ENCODE measurements around the gene CDH13.

The CDH13 gene

DNA sequence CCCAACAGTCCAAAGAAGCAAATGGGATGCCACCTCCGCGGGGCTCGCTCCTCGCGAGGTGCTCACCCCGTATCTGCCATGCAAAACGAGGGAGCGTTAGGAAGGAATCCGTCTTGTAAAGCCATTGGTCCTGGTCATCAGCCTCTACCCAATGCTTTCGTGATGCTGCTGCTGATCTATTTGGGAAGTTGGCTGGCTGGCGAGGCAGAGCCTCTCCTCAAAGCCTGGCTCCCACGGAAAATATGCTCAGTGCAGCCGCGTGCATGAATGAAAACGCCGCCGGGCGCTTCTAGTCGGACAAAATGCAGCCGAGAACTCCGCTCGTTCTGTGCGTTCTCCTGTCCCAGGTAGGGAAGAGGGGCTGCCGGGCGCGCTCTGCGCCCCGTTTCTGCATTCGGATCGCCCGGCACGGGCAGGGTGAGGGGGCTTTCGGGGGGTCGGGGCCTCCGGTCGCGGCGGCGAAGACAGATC lies at the start of gene CDH13:
CDH13 (plus strand) TSS at position 179 of the 471 bp plus-strand sequence.
- DNase-seq (ENCODE audit: low read depth) = no peak

DNA sequence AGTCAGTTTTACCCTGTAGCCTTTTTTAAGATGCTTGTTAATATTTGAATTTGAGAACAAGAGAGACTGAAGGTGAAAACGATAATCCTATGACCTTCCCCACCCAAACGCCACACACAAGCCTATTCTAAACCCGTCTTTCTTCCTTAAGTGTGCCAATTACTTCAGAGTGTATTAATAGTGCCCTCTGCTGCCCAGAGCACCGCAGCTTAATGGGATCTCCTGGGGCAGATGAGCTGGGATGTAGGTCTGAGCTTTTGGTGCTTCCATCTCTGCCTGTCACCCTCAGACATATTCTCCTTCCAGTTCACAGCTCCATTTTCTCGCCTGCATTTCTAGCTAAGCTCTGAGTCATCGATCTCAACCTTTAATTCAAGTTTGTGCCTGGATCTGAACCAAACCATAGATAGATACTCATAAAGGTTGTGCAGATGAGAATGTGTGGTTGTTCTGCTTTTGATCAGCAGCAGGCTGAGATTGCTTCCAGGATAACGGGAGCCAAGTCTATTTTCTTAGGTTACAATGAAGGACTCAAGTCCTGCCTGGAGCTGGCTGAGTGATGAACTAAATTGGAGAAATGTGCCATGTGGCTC lies 46.4 kb upstream of the CDH13 start:
- DNase-seq (ENCODE audit: low read depth) = no peak

DNA sequence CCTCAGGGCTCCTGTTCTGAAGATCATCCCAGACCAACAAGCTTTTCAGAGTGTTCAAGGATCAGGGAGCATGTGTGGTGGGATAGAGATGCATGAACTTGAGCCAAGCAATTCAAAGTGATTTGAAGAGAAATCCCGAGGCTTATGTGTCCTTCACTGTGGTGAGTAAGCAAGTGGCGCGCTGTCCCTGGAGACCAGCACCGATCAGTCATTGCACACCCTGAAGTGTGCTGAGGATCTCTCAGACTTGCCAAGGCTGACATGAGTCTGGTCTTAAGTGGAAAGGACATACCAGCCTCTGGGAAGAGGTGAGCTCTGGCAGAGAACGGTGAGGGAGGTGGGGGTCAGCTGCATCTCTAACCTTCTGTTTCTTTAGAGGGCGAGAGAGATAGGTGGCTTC lies 43.8 kb upstream of the CDH13 start:
- no peak for DNase-seq (ENCODE audit: low read depth)

DNA sequence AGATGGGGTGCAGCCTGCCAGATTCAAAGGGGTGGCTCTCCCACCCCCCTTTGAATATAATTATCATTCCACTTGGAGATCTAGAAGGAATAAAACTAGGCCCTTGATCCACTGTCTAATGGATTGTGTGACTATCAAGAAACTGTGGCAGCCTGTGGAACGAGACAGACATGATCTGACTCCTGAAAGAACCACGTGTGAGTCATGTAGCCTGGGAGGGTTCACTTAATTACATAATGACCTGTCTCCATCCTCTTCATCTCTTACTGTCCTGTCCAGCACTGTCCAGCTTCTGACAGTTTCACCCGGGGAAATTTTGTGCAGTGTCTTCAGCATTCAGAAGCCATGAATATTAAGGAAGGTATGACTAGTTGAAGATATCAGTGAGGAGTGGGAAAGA lies 43.3 kb upstream of the CDH13 start:
- DNase-seq (ENCODE audit: low read depth) = no peak

DNA sequence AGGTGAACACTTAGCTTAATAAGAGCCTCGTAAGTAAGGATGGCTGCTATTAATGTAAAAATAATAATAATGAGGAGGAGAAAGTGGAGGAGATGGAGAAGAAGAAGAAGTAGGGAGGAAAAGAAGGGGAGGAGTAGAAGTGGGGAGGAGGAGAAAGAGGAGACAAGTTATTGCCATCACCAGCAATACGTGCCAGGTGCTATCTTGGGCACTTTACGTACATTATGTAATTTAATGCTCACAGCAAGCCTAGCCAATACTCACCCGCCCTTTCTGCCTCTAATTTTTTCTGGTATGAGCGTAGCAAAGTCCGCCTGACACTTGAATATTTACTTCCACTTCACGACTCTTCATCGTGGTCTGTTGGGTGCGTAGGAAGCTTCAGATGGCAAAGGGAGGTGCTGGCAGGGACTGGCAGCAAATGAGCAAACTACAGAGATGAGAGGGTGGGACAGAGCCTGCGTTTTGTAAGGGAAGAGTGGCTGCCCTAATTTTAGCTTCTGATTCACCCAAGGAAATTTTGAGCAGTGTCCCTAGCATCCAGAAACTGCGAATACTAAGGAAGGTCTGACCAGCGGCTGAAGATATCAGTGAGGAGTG lies 42.1 kb upstream of the CDH13 start:
- DNase-seq (ENCODE audit: low read depth) = no peak

DNA sequence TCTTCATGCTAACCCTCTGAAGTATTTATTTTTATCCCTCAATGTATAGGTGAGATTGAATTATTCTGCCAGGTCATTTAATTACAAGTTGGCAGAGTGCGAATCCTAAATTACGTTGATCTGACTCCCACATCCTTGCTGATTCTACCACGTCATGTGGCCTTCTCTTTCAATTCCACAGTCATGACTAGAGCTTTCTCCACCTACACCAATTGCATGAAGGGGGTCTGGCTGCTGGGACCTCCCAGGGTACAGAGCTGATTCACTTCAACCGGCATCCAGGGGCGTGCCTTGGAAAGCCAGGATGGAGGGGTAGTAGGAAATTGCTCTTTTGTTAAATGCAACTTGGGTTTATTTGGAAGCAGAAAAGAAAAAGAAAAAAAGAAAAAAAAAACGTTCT lies 41.1 kb upstream of the CDH13 start:
- DNase-seq (ENCODE audit: low read depth) = no peak

DNA sequence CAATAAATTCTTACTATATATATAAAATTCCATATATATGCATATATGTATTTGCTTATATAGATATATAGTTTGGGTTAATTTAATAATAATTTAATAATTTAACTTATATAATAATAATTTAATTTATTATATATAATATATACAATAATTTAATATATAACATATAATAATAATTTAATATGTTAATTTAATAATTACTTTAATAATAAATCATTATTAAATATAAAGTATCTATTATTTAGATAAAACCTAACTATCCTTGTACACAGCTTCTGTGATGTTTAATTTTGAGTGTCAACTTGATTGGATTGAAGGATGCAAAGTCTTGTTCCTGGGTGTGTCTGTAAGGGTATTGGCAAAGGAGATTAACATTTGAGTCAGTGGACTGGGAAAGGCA lies 40.6 kb upstream of the CDH13 start:
- no peak for DNase-seq (ENCODE audit: low read depth)

DNA sequence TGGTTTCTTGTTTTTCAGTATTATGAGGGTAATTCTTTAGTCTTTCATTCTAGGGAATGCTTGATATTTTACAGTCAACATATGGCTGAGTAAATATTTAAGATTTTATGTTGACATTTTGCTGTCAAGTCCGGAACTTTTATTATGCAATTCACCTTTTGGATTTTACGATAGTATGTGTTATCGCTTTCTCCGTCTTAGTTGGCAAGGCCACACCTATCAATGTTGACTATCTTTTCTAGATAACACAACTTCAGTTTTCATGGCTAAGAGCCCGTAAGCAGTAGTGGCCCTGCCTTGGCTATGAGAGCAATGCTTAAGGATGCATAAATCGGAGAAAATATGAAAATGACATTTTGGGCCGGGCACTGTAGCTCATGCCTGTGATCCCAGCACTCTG lies 39.5 kb upstream of the CDH13 start:
- DNase-seq (ENCODE audit: low read depth) = no peak

DNA sequence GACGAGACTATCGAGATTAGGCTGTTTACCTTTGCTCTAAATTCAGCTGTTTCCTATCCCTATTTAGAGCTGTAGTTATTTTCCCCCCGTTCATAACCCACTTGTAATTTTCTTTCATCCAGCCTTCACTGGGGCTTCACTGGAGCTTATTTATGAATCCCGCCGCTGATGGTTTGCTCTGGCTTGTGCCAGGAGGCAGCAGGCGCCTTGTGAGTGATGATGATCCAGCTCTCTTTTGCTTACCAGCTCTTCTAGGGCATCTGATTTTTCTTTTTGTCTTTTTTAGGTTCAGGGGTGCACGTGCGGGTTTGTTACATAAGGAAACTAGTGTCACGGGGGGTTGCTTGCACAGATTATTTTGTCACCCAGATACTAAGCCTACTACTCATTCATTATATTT lies 37.4 kb upstream of the CDH13 start:
- DNase-seq (ENCODE audit: low read depth) = no peak

DNA sequence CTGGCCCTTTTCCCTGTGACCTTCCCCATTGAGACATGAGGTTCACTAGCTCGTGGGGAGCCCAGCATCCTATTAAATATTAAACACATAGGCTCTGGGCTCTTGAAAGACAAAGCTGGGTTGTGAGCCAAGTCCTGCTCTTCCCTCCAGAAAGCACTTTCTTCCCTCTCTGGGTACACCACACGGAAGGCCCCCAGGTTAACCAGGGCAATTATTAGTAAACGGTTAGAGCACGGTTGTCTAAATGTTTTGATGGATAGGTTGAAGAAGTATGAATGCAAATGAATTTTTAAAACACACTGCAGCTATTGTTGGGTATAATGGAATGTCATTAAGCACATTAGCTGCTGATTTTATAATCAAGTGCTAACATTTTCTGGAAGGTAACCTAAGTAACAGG lies 32.7 kb upstream of the CDH13 start:
- no peak for DNase-seq (ENCODE audit: low read depth)

DNA sequence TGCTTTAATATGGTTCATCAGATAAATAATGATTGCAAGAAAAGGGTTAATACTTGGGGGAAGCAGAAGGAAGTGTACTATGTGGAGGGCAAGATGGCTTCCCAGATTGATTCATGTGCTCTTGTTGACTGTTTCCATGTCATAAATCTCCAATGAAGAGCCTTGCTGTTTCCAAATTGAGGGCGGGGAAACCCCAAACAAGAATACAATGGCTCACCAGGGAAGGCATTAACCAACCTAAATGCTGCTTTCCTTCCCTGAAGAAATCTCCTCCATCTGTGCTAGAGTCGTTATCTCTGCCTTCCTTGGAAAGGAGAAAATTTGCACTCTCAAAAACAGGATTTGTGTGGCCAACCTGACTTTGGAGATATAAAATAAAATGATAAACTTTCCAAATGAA lies 28.0 kb upstream of the CDH13 start:
- no peak for DNase-seq (ENCODE audit: low read depth)

DNA sequence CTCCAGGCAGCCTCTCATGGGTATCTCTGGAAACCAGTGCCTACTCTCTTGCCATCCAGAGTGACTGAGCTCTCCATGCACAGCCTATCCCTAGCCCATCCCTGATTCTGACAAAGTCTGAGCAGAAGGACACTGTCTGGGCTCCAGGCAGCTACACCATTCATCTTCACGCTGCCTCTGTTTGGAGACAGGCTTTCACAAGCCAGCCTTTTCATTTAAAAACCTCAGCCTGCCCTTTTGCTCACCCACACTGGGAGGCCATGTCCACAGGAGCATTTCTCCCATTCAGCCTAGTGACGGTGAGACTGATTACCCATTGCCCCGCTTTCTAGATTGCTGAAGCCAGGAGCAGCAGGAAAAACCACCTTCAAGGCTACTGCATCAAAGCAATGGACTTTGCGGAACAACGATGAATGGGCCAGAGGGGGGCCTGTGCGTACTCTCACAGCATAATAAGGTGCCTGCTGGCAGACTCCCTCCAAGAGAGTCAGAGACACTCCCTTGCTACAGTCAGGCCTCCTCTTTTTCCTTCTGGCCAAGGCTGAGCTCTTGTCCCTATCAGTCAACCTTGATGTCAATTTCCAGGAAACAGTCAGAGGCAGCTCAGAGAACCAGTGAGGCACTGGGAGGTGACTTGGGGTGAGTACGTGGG lies 24.7 kb upstream of the CDH13 start:
- DNase-seq (ENCODE audit: low read depth) = no peak

DNA sequence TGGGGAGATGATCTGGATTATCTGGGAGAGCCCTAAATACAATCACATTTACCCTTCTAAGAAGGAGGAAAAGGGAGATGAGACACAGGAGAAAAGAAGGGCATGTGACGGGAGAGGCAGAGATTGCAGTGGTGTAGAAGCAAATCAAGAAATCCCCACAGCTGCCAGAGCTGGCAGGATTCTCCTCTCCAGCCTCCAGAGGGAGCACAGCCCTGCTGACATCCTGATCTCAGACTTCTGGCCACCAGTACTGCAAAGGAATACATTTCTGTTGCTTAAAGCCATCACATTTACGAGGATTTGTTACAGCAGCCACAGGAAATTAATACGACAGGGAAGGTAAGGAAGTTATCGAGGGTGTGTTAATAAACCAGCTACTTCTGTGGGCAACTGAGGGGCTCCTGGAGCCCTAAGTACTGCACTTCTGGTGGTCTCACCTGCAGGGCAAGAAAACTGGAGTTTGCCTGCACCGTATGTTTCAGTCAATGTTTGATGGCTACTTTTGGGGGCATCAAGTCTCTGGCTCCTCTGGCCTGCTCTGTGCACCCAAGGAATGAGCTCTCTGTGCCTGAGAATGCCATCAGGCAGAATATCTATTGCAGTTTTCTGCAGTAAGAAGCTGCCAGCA lies 22.9 kb upstream of the CDH13 start:
- DNase-seq (ENCODE audit: low read depth) = no peak

DNA sequence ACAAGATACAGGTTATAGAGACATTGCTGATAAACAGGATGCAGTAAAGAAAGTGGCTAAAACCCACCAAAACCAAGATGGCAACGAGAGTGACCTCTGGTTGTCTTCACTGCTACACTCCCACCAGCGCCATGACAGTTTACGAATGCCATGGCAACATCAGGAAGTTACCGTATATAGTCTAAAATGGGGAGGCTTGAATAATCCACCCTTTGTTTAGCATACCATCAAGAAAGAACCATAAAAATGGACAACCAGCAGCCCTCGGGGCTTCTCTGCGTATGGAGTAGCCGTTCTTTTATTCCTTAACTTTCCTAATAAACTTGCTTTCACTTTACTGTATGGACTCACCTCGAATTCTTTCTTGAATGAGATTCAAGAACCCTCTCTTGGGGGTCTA lies 21.7 kb upstream of the CDH13 start:
- DNase-seq (ENCODE audit: low read depth) = no peak

DNA sequence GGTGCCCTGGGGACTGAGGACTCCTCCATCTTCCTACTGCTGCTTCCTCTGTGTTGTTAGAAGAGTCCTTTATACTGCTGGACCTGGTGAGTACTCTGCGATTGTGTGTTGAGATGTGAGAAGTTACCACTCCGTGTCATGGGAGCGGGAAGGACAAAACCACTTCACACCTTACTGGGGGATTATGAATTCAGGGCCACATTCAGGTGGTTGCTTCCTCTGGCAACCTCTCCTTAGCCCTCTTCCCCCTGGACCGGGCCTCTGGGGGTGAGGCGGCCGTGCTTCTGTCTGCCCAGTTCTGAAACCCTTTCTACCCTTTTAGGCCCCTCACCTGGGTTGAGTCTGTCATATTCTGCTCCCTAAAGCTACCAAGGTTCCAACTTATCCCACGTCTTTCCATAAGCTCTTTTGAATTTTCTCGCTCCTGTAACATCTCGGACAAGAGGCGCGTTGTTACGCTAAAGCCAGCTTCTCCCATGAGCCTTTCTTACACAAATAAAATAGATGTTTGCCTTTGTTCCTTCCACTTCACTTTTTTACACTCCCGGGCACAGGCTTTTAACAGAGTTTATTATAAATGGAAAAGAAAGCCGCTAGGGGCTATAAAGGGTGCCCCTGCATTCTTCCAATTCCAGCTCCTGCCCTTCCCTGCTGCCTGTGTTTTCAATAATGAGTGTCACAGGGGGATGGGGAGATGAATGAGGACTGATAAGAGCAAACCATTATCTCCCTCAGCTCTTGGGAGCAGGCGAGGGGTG lies 20.7 kb upstream of the CDH13 start:
- no peak for DNase-seq (ENCODE audit: low read depth)

DNA sequence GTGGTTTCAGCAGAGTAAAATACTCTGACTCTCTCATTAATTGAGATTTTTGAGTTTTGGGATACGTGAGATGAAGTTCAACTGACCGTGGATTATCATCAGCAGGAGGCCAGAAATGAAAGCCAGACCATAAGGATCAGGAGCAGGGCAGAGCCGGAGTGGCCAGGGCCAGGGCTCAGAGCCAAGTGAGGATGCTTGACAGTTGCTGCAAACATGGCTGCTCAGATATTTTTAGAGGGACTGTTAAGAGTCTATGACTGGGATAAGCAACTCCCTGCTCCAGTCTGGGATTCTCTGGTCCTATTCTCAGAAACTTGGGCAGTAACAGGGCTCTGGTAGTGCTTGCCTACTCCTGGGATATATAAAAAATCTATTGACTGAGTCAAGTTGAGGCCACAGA lies 17.6 kb upstream of the CDH13 start:
- DNase-seq (ENCODE audit: low read depth) = no peak

DNA sequence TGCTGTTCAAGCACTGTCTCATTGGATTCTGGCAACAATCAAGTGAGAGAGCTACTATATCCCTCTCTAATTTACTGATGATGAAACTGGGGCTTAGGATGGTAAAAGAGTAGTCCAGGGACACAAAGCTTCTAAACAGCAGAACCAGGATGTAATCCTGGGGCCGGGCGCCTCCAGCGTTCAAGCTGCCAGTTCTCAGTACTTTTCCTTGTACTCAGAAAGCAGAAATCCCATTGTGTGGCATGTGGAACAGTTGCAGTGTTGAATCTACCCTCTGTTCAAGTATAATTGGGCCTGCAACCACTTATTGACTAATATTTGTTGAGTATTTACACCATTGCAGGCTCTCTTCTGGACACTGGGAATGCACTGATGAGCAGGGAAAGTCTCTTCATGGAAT lies 14.5 kb upstream of the CDH13 start:
- DNase-seq (ENCODE audit: low read depth) = no peak

DNA sequence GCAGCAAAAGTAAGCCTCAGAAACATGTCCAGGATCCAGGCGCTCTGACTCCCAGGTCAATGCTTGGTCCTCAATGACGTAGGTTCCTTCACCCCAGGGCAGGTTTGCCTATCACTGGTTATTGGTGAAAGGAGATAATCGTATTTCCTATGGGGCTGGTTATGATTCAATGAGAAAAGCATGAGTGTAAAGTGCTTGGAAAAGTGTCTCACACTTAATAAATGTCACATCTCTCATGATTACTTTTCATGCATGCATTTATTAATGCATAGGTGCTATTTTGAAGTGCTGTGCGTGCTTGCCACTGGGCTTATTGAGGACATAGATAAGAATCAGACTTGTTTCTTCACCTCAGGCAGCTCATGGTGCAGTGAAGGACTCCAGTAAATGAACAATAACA lies 10.4 kb upstream of the CDH13 start:
- no peak for DNase-seq (ENCODE audit: low read depth)

DNA sequence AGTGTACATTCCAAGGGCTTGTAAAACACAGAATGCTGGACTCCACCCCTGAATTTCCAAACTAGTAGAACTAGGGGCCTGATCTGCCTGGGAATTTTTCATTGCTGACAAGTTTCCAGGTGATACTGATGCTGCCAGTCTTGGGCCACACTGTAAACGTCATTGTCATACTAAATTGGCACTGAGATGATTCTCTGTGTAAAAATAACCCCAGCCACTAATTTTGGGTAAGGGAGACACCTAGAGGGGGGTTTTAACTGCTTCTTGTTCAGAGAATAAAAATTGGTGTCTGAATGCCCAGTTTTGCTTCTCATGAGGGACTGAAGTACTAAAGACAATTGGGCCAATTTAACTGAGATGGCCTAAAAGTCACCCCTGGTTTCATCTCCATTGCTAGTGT lies 5.0 kb upstream of the CDH13 start:
- no peak for DNase-seq (ENCODE audit: low read depth)

DNA sequence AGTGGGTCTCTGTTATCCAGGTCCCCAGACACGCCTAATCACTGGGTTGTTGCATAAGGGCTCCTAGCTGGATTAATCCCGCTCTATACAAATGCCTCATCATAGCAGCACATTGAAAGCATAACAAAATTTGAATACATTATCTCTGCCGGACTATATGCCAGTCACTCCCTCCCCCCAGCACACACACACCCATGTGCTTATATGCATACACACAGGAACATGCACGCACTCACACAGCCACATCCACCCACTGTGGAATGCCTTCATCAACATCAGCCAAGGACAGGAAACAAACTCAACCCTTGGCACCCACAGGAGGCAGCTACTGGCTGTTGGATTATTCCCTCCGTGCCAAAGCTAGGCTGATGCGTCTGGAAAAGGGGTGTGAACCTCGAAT lies 3.5 kb upstream of the CDH13 start:
- no peak for DNase-seq (ENCODE audit: low read depth)

DNA sequence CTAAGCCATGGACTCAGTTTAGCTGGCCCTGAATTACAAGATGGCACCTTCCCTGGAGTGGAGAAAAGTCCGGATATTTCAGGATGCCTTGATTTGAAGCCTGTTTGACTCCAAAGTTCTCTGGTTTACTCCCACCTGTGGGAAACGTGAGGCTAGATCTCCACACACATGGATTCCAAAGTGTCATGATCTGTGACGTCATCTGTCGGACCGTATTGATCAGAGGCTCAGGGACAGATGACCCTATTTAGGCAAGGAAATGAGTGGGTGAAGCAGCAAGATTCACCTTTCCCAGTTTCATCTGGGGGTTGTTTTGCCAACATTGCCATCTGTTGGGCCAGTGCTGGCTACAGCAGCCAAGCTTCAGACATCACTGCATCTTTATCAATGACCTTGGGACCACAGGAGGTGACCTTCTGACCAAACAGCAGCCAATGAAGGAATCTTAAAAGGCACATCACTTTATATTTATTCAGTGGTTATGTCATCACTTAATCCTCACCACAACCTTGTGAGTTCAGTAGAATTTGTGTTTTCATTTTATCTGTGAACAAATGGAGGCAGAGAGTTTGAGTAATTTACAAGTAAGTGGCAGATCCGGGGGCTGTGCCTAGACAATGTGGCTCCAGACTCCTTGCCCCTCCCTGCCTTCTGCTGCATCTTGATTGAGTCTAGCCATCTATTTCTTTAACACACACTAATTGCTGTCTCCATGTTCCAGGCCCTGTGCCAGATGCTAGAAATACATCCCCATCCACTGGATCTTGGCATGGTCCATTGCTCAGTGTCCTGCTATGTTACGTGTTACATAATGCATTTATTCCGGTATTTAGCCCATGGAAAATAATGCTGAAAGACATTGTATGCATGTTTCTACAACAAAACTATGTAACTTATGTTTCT lies 1.5 kb upstream of the CDH13 start:
- DNase-seq (ENCODE audit: low read depth) = no peak

DNA sequence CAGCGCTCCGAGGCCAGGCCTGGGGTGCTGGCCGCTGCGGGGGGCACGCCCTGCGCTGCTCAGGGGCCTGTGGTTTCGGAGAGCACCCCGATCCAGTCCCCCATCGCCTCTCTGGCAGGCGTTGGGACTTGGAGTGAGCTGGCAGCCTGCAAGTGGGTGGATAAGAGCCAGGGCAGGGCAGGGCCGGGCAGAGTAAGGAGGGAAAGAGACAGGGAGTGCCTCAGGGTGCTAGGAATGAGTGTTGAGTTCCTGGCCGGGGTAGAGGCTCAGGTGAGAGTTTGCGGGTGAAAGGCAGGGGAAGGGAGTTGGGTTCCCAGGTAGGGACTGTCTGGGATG lies 1.3 kb downstream of the CDH13 start:
- no peak for DNase-seq (ENCODE audit: low read depth)
